A549 (cell line): Measurements from ENCODE around the gene LIPA.

Source experiments
- CTCF ChIP-seq: fragments of >200 bp; sonication (Bioruptor Twin); formaldehyde crosslinking; IDR thresholded peaks from 3 replicates; pipeline ENCODE4 v1.5.1; 2016
- SMC3 ChIP-seq: fragments of >200 bp; sonication (Bioruptor Twin); formaldehyde crosslinking; IDR thresholded peaks from 3 replicates; pipeline ENCODE4 v1.6.1; 2018; ENCODE audit warnings: inconsistent platforms
- ZSCAN20 ChIP-seq: fragments of 250-450 bp; sonication (Bioruptor Pico); IDR thresholded peaks from 2 replicates; pipeline ENCODE4 v1.8.0; 2022; ENCODE audit warnings: mild to moderate bottlenecking, moderate library complexity

DNA sequence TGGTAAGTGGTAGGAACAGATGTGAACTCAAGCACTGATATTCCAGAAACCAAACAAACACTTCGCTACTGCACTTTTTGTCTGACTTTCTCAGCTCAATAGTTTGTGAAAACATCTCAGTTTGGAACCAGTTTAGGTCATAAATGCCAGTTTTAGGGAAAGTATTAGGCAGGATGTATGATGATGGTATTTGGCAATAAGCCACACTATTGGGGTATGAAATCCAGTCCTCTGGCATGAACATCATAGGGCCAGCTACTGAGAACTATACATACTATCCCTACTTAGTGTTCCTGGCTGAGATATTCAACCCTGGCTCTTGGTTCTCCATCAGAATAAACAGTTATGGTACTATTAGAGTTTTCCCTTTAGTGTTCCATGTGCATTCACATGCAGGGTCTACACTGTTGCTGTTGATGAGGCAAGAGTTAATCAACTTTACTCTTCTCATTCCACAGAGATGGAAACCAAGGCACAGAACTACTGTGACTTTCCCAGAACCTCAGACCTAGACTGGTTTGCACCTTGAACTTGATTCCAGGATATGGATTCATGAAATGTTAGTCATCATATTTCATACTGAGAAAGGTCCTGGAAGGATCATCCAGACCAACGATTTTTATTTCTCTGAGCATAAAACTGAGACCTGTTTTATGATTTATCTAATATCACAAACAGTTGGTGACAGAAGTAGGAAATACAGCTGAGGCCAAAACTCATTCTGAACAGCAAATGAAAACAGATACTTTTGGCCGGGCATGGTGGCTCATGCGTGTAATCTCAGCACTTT is 30.2 kb upstream of the LIPA start:
- TF ChIP-seq CTCF, result no peak
- TF ChIP-seq SMC3, result no peak
- TF ChIP-seq ZSCAN20 (CRISPR knock-in tag), result no peak
